ENCODE data around the gene GLT6D1. TPM values are rescaled to one million over a fixed set of nuclear protein-coding genes. Genes with fewer than 3 reads are reported as not detected.

GLT6D1 gene
- total RNA-seq, 1 donor from 2014 or later, result not detected

- Histone ChIP-seq H3K4me3 (no peak overlapping the region), H3K4me1 (no peaks in the 10 kb centered on the region), H3K27ac (no peak overlapping the region), H3K9me3 (no peaks in the 10 kb centered on the region), H3K27me3 (no peaks in the 10 kb centered on the region), H3K36me3 (no peaks in the 10 kb centered on the region)
- no peak for DNase-seq (ENCODE audit: low spot score in 2 of 2)
- TF ChIP-seq CTCF (IDR thresholded peaks at IDR 0.05), result peak in 2 of 3 experiments; percentile 56 to 57
- intact Hi-C loops (cut with DNase I), result loop anchor here (10.0 kb wide), 1 partner anchor 682 kb away; no protein-coding TSS in a partner anchor
These were observed 36.4 kb downstream of the GLT6D1 start for GRCh38 chr9:135602789-135603481.

GRCh38 chr9:135601988-135602387 lies 37.4 kb downstream of the GLT6D1 start:
- Histone ChIP-seq H3K36me3 (no peaks in the 10 kb centered on the region), H3K4me3 (no peak overlapping the region), H3K27ac (no peak overlapping the region), H3K9me3 (no peaks in the 10 kb centered on the region), H3K4me1 (no peaks in the 10 kb centered on the region), H3K27me3 (no peaks in the 10 kb centered on the region)
- intact Hi-C loops (cut with DNase I), result loop anchor here (10.0 kb wide), 1 partner anchor 683 kb away; no protein-coding TSS in a partner anchor
- TF ChIP-seq CTCF (IDR thresholded peaks at IDR 0.05), result no peak
- DNase-seq (ENCODE audit: low spot score in 2 of 2), result no peak

GRCh38 chr9:135600296-135600817 lies 39.0 kb downstream of the GLT6D1 start:
- H3K4me3 ChIP-seq, result no peak overlapping the region
- H3K27me3 ChIP-seq, result no peaks in the 10 kb centered on the region
- H3K36me3 ChIP-seq, result no peaks in the 10 kb centered on the region
- no peak for TF ChIP-seq CTCF (IDR thresholded peaks at IDR 0.05)
- intact Hi-C loops (cut with DNase I), result loop anchor here (10.0 kb wide), 1 partner anchor 684 kb away; no protein-coding TSS in a partner anchor
- no peaks in the 10 kb centered on the region for H3K9me3 ChIP-seq
- H3K4me1 ChIP-seq, result no peaks in the 10 kb centered on the region
- H3K27ac ChIP-seq, result no peak overlapping the region
- DNase-seq (ENCODE audit: low spot score in 2 of 2), result no peak

GRCh38 chr9:135596211-135596610 lies 43.1 kb downstream of the GLT6D1 start:
- no peaks in the 10 kb centered on the region for H3K27me3 ChIP-seq
- no peak for TF ChIP-seq CTCF (IDR thresholded peaks at IDR 0.05)
- no peak overlapping the region for H3K4me3 ChIP-seq
- no peaks in the 10 kb centered on the region for H3K36me3 ChIP-seq
- H3K27ac ChIP-seq, result no peak overlapping the region
- no peaks in the 10 kb centered on the region for H3K4me1 ChIP-seq
- no peaks in the 10 kb centered on the region for H3K9me3 ChIP-seq
- intact Hi-C loops (cut with DNase I), result no loop called here
- DNase-seq (ENCODE audit: low spot score in 2 of 2), result no peak

- H3K27me3 ChIP-seq, result no peaks in the 10 kb centered on the region
- no peak overlapping the region for H3K27ac ChIP-seq
- intact Hi-C loops (cut with DNase I), result no loop called here
These were observed 46.7 kb downstream of the GLT6D1 start for GRCh38 chr9:135592625-135593024.

More at GRCh38 chr9:135592625-135593024, 46.7 kb downstream of the GLT6D1 start:
- no peak for DNase-seq (ENCODE audit: low spot score in 2 of 2)
- H3K36me3 ChIP-seq, result no peaks in the 10 kb centered on the region
- no peak overlapping the region for H3K4me3 ChIP-seq
- H3K9me3 ChIP-seq, result no peaks in the 10 kb centered on the region
- TF ChIP-seq CTCF (IDR thresholded peaks at IDR 0.05), result no peak
- no peaks in the 10 kb centered on the region for H3K4me1 ChIP-seq
